Keratinocyte (primary cell): ENCODE data around the gene CD276.

Source experiments
- CTCF ChIP-seq, 3 experiments: IDR thresholded peaks in 1 of 3; conservative IDR thresholded peaks in 1 of 3; optimal IDR thresholded peaks in 1 of 3; 2 replicates in 2 of 3; 3 replicates in 1 of 3; pipeline versions ENCODE3 to v1.5.1; 2011; ENCODE audit warnings: low read length in 3 of 3, mild to moderate bottlenecking in 3 of 3, moderate library complexity in 2 of 3, control low read depth in 1 of 3, inconsistent platforms in 1 of 3; ENCODE audit not compliant: insufficient read depth in 2 of 3; ENCODE audit errors: extremely low read depth in 1 of 3
- EZH2 ChIP-seq: IDR thresholded peaks from one replicate; pipeline ENCODE4 v1.6.1; 2012; ENCODE audit warnings: inconsistent platforms, mild to moderate bottlenecking, low read length, moderate library complexity

GRCh38 chr15:73655724-73656123 is 28.5 kb upstream of the CD276 start:
- TF ChIP-seq EZH2 = no peak
- no peak for TF ChIP-seq CTCF (optimal IDR thresholded peaks at IDR 0.05 in 1 of 3, IDR thresholded peaks at IDR 0.05 in 1 of 3, conservative IDR thresholded peaks at IDR 0.05 in 1 of 3; ENCODE audit: extremely low read depth in 1 of 3, insufficient read depth in 2 of 3, low read length in 3 of 3)
